Gastroesophageal sphincter (tissue), 3 donors: ENCODE data around the gene UQCRFS1.

ENCODE experiments used
- CTCF ChIP-seq, 4 experiments: fragments of 200-600 bp in 2 of 4; fragments of 450-650 bp in 2 of 4; sonication (generic) in 1 of 4; IDR thresholded peaks; one replicate each; pipeline ENCODE4 v1.5.1; 2017 to 2019; ENCODE audit warnings: antibody characterized with exemption in 4 of 4, mild to moderate bottlenecking in 2 of 4, moderate library complexity in 2 of 4
- POLR2A ChIP-seq, 2 donors: fragments of 450-650 bp; IDR thresholded peaks; one replicate each; pipeline ENCODE4 v1.6.1; 2017; ENCODE audit warnings: antibody characterized with exemption in 2 of 2, mild to moderate bottlenecking in 2 of 2, moderate library complexity in 1 of 2
- POLR2AphosphoS5 ChIP-seq: sonication (generic); formaldehyde crosslinking; IDR thresholded peaks from one replicate; pipeline ENCODE4 v1.6.1; 2017; ENCODE audit warnings: antibody characterized with exemption

DNA sequence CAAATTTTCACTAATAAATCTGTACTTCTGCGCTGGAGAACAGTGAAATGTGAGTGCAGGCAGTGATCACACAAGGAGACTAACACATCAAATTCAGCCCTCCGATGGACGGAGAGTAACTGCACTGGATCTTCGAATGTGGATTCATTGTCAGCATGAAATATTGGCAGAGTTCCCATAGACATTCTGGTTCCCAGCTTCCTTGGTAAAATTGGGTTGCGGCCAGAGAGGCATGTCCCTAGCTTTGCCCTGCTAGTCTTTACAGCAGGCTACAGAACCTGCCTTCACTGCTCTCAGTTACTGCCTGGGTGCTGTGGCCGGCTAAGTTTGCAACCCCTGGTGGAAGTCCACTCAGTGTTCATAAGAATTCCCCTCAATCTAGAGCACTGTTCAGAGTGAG is 32.3 kb upstream of the UQCRFS1 start:
- TF ChIP-seq CTCF (IDR thresholded peaks at IDR 0.05) (no peak), POLR2AphosphoS5 (no peak), POLR2A (IDR thresholded peaks at IDR 0.05) (no peak)
